Mucosa of gallbladder (tissue), 1 donor: ENCODE data around the gene MYBPC2. TPM values are rescaled to one million over a fixed set of nuclear protein-coding genes. Genes with fewer than 3 reads are reported as not detected.

Experiments
- DNase-seq: peaks from one replicate; pipeline ENCODE4 v3.0.0-alpha.2; 2020; ENCODE audit warnings: low spot score
- total RNA-seq: library from RNA; stranded (reverse); gene quantifications from one replicate; pipeline ENCODE4 v1.2.1, GENCODE V29; 2021
- donor health status: DM: no; HTN: no; CAD: no.

The MYBPC2 gene
- total RNA-seq, 1 donor from 2014 or later = not detected

DNA sequence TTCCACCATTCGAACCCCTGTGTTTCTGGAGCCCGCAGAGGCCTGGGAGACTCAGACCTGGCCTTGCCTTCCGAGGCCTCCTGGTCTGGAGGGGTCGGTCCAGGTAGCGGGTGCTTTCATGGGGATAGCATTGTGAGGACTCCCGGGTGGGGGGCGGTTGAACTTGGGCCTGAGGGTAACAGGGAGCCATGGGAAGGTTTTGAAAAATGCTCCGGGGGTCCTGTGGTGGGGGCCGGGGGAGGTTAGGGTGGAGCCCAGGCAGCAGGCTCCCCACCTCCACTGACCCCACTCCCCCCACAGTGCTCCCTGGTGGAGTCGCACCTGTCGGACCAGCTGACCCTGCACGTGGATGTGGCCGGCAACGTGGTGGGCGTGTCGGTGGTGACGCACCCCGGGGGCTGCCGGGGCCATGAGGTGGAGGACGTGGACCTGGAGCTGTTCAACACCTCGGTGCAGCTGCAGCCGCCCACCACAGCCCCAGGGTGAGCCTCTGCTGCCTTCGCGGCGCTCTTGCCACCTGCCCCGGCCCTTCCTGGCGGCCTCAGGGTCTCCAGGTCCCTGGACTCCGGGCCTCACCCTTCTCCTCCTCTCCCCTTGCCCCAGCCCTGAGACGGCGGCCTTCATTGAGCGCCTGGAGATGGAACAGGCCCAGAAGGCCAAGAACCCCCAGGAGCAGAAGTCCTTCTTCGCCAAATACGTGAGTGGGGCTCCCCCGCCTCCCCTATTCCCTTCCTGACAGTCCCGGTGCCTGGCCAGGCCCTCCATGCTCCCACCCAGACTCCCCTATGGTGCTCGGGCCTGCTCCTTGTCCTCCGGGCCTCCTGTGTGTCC, 47.8 kb downstream of the MYBPC2 start:
- DNase-seq = no peak

- DNase-seq = no peak
Observed at GRCh38 chr19:50481351-50482149, 48.9 kb downstream of the MYBPC2 start.

GRCh38 chr19:50482271-50482855, 49.7 kb downstream of the MYBPC2 start:
- DNase-seq = no peak

GRCh38 chr19:50482916-50483315, 50.2 kb downstream of the MYBPC2 start:
- no peak for DNase-seq

GRCh38 chr19:50485284-50485955, 52.7 kb downstream of the MYBPC2 start:
- no peak for DNase-seq

DNA sequence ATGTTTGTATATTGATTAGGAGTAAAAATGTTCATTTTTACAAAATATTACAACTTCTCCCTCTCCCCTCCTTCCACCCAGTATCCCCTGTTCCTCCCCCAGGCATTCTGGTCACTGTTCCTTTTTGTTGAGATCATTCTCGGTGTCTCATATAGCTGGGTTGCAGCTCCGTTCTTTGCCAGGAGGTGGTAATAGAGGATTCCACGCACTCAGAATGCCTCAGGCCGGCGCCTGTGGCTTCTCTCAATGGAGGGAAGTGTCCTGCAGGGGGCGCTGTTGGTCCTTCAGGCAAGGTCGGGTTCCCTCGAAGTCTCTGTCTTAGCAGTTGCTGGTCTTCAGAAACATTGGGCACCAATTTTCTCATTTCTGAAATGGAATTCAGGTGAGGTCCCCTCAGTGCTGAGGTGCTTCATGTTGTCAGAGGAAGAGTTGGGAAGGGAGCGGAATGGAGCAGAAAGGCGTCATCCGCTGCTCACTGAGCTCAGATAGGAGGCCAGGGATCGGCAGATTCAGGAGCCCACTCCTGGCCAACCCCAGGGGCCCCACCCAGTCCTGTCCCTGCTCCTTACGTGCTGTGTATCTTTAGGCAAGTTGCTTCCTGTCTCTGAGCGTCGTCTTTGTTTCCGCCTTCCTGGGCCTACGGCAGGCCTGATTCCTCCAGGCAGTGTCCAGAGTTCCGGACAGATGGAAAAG, 54.3 kb downstream of the MYBPC2 start:
- DNase-seq = no peak

- no peak for DNase-seq
Observed at GRCh38 chr19:50488389-50489194, 55.9 kb downstream of the MYBPC2 start.

DNA sequence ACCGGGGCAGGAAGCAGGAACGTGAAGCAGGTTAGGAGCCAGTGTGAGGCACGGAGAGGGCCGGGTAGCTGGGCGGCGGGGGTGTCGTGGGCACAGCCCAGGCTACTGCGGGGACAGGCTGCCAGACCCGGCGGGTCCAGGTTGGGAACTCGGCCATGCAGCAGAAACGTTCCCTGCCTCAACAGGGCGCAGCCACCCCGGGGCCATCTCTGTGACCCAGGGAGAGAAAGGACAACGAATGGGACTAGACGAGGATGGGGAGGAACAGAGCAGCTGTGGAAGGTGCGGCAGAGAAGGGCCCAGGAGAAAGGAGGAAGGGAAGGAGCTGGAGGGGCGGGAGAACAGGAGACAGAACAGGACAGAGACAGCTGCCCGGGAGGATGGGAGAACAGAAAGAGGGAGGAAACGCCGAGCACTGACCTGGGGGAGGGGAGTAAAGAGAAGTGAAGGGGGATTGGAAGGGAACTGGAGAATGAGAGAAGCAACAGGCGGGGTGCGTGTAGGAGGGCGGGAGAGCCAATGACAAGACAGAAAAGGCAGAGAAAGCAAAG, 56.8 kb downstream of the MYBPC2 start:
- no peak for DNase-seq

GRCh38 chr19:50490411-50490811, 57.7 kb downstream of the MYBPC2 start:
- DNase-seq = no peak

GRCh38 chr19:50490991-50491472, 58.3 kb downstream of the MYBPC2 start:
- DNase-seq = no peak

GRCh38 chr19:50492303-50493052, 59.8 kb downstream of the MYBPC2 start:
- DNase-seq = no peak

DNA sequence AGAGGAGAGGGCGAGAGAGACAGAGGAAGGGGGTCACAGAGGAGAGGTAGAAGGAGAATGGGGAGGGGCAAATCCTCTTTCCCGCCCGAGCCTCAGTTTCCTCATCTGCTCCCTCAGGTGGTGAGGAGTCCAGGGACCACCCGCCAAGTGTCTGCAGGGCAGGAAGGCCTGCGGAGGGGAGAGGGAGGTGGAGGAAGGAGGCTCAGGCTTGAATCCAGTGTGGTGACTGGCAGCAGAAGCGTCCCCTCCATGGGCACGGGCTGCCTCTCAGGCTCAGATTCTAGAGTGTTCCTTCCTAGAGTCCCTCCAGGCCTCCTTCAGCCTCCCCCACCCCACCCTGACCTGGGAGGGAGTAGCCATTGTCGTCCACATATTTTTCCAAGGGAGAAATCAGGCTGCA, 60.5 kb downstream of the MYBPC2 start:
- DNase-seq = no peak

GRCh38 chr19:50494186-50495019, 61.7 kb downstream of the MYBPC2 start:
- no peak for DNase-seq

DNA sequence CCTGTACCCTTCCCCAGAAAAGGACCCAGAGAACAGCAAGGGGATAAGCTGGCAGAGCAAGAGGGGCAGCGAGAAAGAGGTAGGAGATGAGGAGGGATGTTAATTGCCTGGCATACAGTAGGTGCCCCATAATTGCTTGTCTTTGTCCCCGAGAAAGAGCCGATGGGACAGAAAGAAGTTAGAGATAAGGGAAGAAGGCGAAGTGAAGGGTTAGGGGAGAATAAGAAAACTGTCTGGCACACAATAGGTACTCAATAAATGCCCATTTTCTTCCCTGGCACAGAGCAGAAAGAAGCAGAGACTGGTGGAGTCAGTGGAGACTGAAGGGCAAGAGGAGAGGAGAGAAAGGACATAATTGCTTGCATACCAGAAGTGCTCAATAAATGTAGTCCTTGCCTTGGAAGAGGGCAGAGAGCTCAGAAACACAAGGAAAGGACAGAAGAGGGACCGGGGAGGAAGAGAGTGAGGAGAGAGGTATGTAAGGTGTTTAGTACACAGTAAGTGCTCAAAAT, 62.4 kb downstream of the MYBPC2 start:
- DNase-seq = no peak

- DNase-seq = no peak
Observed at GRCh38 chr19:50496189-50497021, 63.7 kb downstream of the MYBPC2 start.

GRCh38 chr19:50497022-50497405, 64.3 kb downstream of the MYBPC2 start:
- no peak for DNase-seq
